K562 (cell line): ENCODE data around the gene LYRM1. TPM values are rescaled to one million over a fixed set of nuclear protein-coding genes. Genes with fewer than 3 reads are reported as not detected.

Experiments used
- ATAC-seq: fragments of 200-7000 bp; cut with Tn5 transposase; 3 replicates; pipeline ENCODE4 v1.9.1; 2020; ENCODE audit warnings: moderate library complexity
- BruUV-seq: library from RNA; stranded (reverse); fragments of 400-500 nt; replicated peaks from 2 replicates; lab custom pipeline; 2021; lab: Mats Ljungman, UMichigan
- CTCF ChIA-PET: fragments of 300-600 bp; formaldehyde crosslinking; extraction: SDS; loops from one replicate; lab custom pipeline; 2021; ENCODE audit warnings: low intra/inter-chr PET ratio; lab: Yijun Ruan, JAX
- POLR2A ChIA-PET: fragments of 300-600, 350-650 bp; sonication (Branson Sonifier 250); formaldehyde crosslinking; extraction: SDS; loops from one replicate; lab custom pipeline; 2021; ENCODE audit warnings: antibody characterized with exemption, inconsistent platforms; lab: Yijun Ruan, JAX
- DNase-seq, 4 experiments: peaks; one replicate each; pipeline versions ENCODE4 v3.0.0 to v3.0.0-alpha.2; 2011 to 2018; ENCODE audit warnings: low spot score in 3 of 4, mixed read lengths in 3 of 4; ENCODE audit errors: extremely low read depth in 1 of 4
- FAIRE-seq: peaks from 2 replicates; lab custom pipeline; 2011; peaks lifted over from hg19 to GRCh38; lab: Jason Lieb, UNC
- H2AFZ ChIP-seq: 2 replicates; pipeline ENCODE4 v1.6.0; 2011; ENCODE audit warnings: low read depth, low read length, control low read depth, inconsistent platforms
- H3K27ac ChIP-seq: fragments of 200-600 bp; 3 replicates; pipeline ENCODE4 v1.8.0; 2011; ENCODE audit warnings: low read depth, mild to moderate bottlenecking, control low read depth, inconsistent platforms, low read length, moderate library complexity, mixed read lengths; ENCODE audit errors: extremely low read depth
- H3K27me3 ChIP-seq, 2 experiments: fragments of 300-600 bp in 1 of 2; 2 replicates in 1 of 2; 3 replicates in 1 of 2; pipeline versions ENCODE4 v1.6.0 to v1.8.0; 2011; ENCODE audit warnings: inconsistent platforms in 2 of 2, low read length in 2 of 2, mild to moderate bottlenecking in 1 of 2, mixed read lengths in 1 of 2, moderate library complexity in 1 of 2; ENCODE audit not compliant: control insufficient read depth in 2 of 2, insufficient read depth in 2 of 2
- H3K36me3 ChIP-seq: fragments of 300-600 bp; 3 replicates; pipeline ENCODE4 v1.8.0; 2011; ENCODE audit warnings: mild to moderate bottlenecking, low read length, inconsistent platforms; ENCODE audit not compliant: control insufficient read depth, insufficient read depth
- H3K4me1 ChIP-seq, 2 experiments: fragments of 200-600 bp in 1 of 2; replicated peaks in 1 of 2; 2 replicates in 1 of 2; 3 replicates in 1 of 2; pipeline versions ENCODE4 v1.5.1 to v1.8.0; 2011; ENCODE audit warnings: inconsistent platforms in 2 of 2, low read length in 2 of 2, mild to moderate bottlenecking in 1 of 2, mixed read lengths in 1 of 2, moderate library complexity in 1 of 2; ENCODE audit not compliant: control insufficient read depth in 2 of 2, insufficient read depth in 2 of 2
- H3K4me2 ChIP-seq: 2 replicates; pipeline ENCODE4 v1.6.1; 2011; ENCODE audit warnings: low read length, control low read depth, inconsistent platforms, mixed read lengths; ENCODE audit not compliant: insufficient read depth
- H3K4me3 ChIP-seq: fragments of 200-600 bp; sonication (generic), shearing (Covaris generic); 2 replicates; pipeline ENCODE4 v1.5.1; 2016; ENCODE audit warnings: control low read depth, inconsistent platforms
- H3K79me2 ChIP-seq: fragments of 200-600 bp; 3 replicates; pipeline ENCODE4 v1.8.0; 2011; ENCODE audit warnings: low read length, inconsistent platforms; ENCODE audit not compliant: control insufficient read depth, insufficient read depth
- H3K9ac ChIP-seq, 2 experiments: 2 replicates each; pipeline versions ENCODE4 v1.6.0 to v1.6.1; 2011; ENCODE audit warnings: low read depth in 2 of 2, low read length in 2 of 2, control low read depth in 1 of 2, inconsistent platforms in 1 of 2, mild to moderate bottlenecking in 1 of 2, mixed read lengths in 1 of 2; ENCODE audit not compliant: insufficient read depth in 1 of 2
- H3K9me1 ChIP-seq: one replicate; pipeline ENCODE4 v1.6.0; 2011; ENCODE audit warnings: inconsistent platforms, mild to moderate bottlenecking, low read length, moderate library complexity; ENCODE audit not compliant: control insufficient read depth, insufficient read depth
- H3K9me3 ChIP-seq: replicated peaks from 2 replicates; pipeline ENCODE4 v1.5.1; 2011; ENCODE audit warnings: low read depth, low read length, inconsistent platforms; ENCODE audit not compliant: control insufficient read depth, insufficient read depth
- H4K20me1 ChIP-seq: replicated peaks from 2 replicates; pipeline ENCODE4 v1.6.1; 2011; ENCODE audit warnings: low read length, inconsistent platforms, mixed read lengths; ENCODE audit not compliant: control insufficient read depth, insufficient read depth
- CCAR2 ChIP-seq: fragments of 200-400 bp; formaldehyde crosslinking; IDR thresholded peaks from 2 replicates; pipeline ENCODE4 v1.6.1; 2017; ENCODE audit warnings: mild to moderate bottlenecking, low read depth, low read length
- CCNT2 ChIP-seq: IDR thresholded peaks from 2 replicates; pipeline ENCODE4 v1.6.1; 2011; ENCODE audit warnings: borderline replicate concordance, low read depth, mild to moderate bottlenecking, moderate library complexity, mixed read lengths, low read length; ENCODE audit not compliant: insufficient read length; ENCODE audit errors: extremely low read depth
- CXXC5 ChIP-seq: fragments of 250-450 bp; sonication (Bioruptor Pico); IDR thresholded peaks from 2 replicates; pipeline ENCODE4 v1.8.0; 2022; ENCODE audit warnings: inconsistent platforms, mild to moderate bottlenecking, moderate library complexity
- FOXJ3 ChIP-seq: sonication (generic); formaldehyde crosslinking; IDR thresholded peaks from 2 replicates; pipeline ENCODE4 v1.4.0; 2020; ENCODE audit warnings: mild to moderate bottlenecking, missing genetic modification reagents
- HIVEP1 ChIP-seq: fragments of 250-450 bp; sonication (Bioruptor Pico); IDR thresholded peaks from 2 replicates; pipeline ENCODE4 v1.4.0; 2020; ENCODE audit warnings: mild to moderate bottlenecking
- MEF2A ChIP-seq: IDR thresholded peaks from 2 replicates; pipeline ENCODE4 v1.6.1; 2011; ENCODE audit warnings: low read depth, mild to moderate bottlenecking, low read length, moderate library complexity; ENCODE audit not compliant: control insufficient read depth
- NCOA6 ChIP-seq: fragments of 450-650 bp; IDR thresholded peaks from 2 replicates; pipeline ENCODE4 v1.6.1; 2017; ENCODE audit warnings: mild to moderate bottlenecking
- OTX1 ChIP-seq: fragments of 450-650 bp; formaldehyde crosslinking; IDR thresholded peaks from 2 replicates; pipeline ENCODE4 v1.4.0; 2022; ENCODE audit warnings: mild to moderate bottlenecking
- POLR2H ChIP-seq: IDR thresholded peaks from 2 replicates; pipeline ENCODE4 v1.6.1; 2016; ENCODE audit warnings: missing genetic modification characterization, low read depth, mild to moderate bottlenecking, control low read depth, missing compliant biosample characterization, moderate library complexity
- RBM15 ChIP-seq: fragments of 200-400 bp; formaldehyde crosslinking; IDR thresholded peaks from 2 replicates; pipeline ENCODE4 v1.6.1; 2018; ENCODE audit warnings: mild to moderate bottlenecking, low read length, moderate library complexity; ENCODE audit not compliant: insufficient read depth
- RBM39 ChIP-seq: fragments of 200-400 bp; formaldehyde crosslinking; optimal IDR thresholded peaks from 2 replicates; pipeline ENCODE3; 2018; ENCODE audit warnings: low read depth, low read length
- RFX1 ChIP-seq: fragments of 450-650 bp; IDR thresholded peaks from 2 replicates; pipeline ENCODE4 v1.6.1; 2016; ENCODE audit warnings: mild to moderate bottlenecking, moderate library complexity
- TBP ChIP-seq: optimal IDR thresholded peaks from 2 replicates; pipeline ENCODE3; 2011; ENCODE audit warnings: low read depth, low read length, improper control_type of control experiment
- TFAM ChIP-seq: fragments of 250-450 bp; sonication (Bioruptor Pico); conservative IDR thresholded peaks from 2 replicates; pipeline ENCODE4 v1.5.0; 2021; ENCODE audit warnings: mild to moderate bottlenecking, moderate library complexity
- XRCC4 ChIP-seq: IDR thresholded peaks from one replicate; pipeline ENCODE4 v1.6.1; 2011; ENCODE audit not compliant: insufficient read depth, insufficient read length; ENCODE audit errors: extremely low read depth
- ZBTB1 ChIP-seq: sonication (generic); formaldehyde crosslinking; IDR thresholded peaks from 2 replicates; pipeline ENCODE4 v1.8.1; 2023; ENCODE audit warnings: missing genetic modification reagents, low read depth, mild to moderate bottlenecking, borderline replicate concordance
- ZNF146 ChIP-seq: IDR thresholded peaks from one replicate; pipeline ENCODE4 v1.6.1; 2018; ENCODE audit warnings: missing compliant biosample characterization; ENCODE audit not compliant: unreplicated experiment
- ZNF347 ChIP-seq: fragments of 450-650 bp; formaldehyde crosslinking; IDR thresholded peaks from 2 replicates; pipeline ENCODE4 v1.4.0; 2020; ENCODE audit warnings: low read depth, mild to moderate bottlenecking, moderate library complexity
- ZNF699 ChIP-seq: fragments of 250-450 bp; sonication (Bioruptor Pico); IDR thresholded peaks from 2 replicates; pipeline ENCODE4 v1.8.0; 2021; ENCODE audit warnings: mild to moderate bottlenecking, moderate library complexity; ENCODE audit not compliant: insufficient replicate concordance
- WGBS: fragments of 100-300 bp; shearing (Covaris generic); methylation state at CpG from one replicate; pipeline ENCODE4 v1.1.6; 2016; ENCODE audit warnings: low coverage, mixed read lengths; ENCODE audit not compliant: insufficient coverage; ENCODE audit errors: missing lambda C conversion rate; 5-methylcytosine and 5-hydroxymethylcytosine counted together
- in situ Hi-C: fragments of 300-500 bp; cut with MboI; formaldehyde crosslinking; loops from 4 replicates; pipeline ENCODE4 v1.15.0; 2018; ENCODE audit warnings: inconsistent platforms, mixed read lengths
- intact Hi-C: fragments of 100-400 bp; cut with micrococcal nuclease; formaldehyde crosslinking; loops from 2 replicates; pipeline ENCODE4 v1.14.2; 2022
- polyA plus RNA-seq, 8 experiments: library from polyadenylated mRNA; depleted of rRNA in 4 of 8; stranded (reverse) in 5 of 8; unstranded in 3 of 8; fragments of >200 nt; fragmentation: Nextera tagmentation in 2 of 8; fragmentation: Illumina TruSeq in 1 of 8; extraction: Ambion mirVana in 2 of 8; extraction: Trizol in 1 of 8; gene quantifications; 2 replicates each; pipeline versions ENCODE4 v1.2.1 to v1.2.3, GENCODE V29; 2011 to 2014; ENCODE audit warnings: inconsistent platforms in 1 of 8, missing spikeins in 1 of 8
- total RNA-seq, 7 experiments: library from RNA; depleted of rRNA in 6 of 7; stranded (reverse); fragments of >200 nt in 6 of 7; fragmentation: Illumina TruSeq in 2 of 7; extraction: Trizol in 2 of 7; gene quantifications; 2 replicates each; pipeline versions ENCODE4 v1.2.1 to v1.2.3, GENCODE V29; 2011 to 2021; ENCODE audit warnings: low replicate concordance in 1 of 7
- TF ChIP-seq, protein P1 (sequence below): sonication (generic); formaldehyde crosslinking; IDR thresholded peaks from 2 replicates; pipeline ENCODE4 v1.8.0; 2022; ENCODE audit warnings: mild to moderate bottlenecking, missing genetic modification reagents
- TF ChIP-seq, protein P2 (sequence below): fragments of 250-450 bp; sonication (Bioruptor Pico); IDR thresholded peaks from 2 replicates; pipeline ENCODE4 v1.8.0; 2021; ENCODE audit warnings: mild to moderate bottlenecking, moderate library complexity

The LYRM1 gene
- total and polyA plus RNA-seq, 9 of the 15 experiments (the other 6 are each of a cell fraction or from before 2014, with no cell fraction given): 17.5 to 44.1 (median 32.7) TPM

DNA sequence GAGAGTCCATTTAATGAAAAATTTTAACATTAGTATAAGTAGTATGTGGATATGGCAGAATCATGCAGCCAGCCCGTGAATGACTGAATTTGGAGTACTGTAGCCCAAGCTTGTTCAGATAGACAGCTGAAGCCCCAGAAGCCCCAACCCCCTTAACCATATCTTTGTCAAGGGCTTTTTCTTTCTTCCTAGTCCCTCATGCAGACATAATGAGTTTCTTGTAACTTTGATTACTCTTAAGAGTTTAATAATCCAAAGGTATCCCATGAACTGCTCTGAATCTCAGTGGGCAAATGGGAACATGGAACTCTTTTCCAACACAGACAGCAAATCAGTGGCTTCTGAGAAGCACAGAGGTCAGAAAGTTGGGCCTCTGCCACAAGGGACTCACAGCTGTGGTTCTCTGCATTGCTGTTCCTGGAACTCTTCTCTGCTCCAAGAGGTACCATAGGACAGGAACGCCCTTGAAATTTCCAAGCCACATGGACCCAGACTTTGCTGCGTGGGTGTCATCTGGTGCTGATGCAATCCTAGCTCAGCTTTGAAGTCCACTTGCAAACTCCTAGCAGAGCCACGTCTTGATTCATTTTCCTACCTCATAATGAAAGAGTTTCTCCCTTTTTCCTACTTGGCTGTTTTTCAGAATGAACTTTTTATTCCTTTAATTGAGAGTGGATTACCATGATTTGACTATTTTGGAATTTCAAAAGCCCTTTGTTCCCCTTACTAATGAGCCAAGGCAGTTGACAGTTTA is 18.1 kb downstream of the LYRM1 start:
- peaks cover 20 to 36% of the 10 kb centered on the region in 2 experiments for H3K4me1 ChIP-seq
- no peaks in the 10 kb centered on the region for H4K20me1 ChIP-seq
- POLR2A ChIA-PET: interaction anchor here (0.5 to 1.8 kb wide), 6 partner anchors 7 to 182 kb away, joined by 3 to 6 read pairs (median 4); no protein-coding TSS in a partner anchor
- no peaks in the 10 kb centered on the region for H3K79me2 ChIP-seq
- peak; percentile 81 for ATAC-seq
- H3K4me3 ChIP-seq: no peak overlapping the region
- in situ Hi-C loops (no loop called here), intact Hi-C loops (no loop called here)
- H3K9me1 ChIP-seq: no peaks in the 10 kb centered on the region
- peak overlapping the region; percentile 1 to 28; a peak in 3 of 4 replicates for H3K9ac ChIP-seq
- CTCF ChIA-PET: no interaction called here
- peak overlapping the region; percentile 39; the same call in 2 of the 3 replicates for H3K27ac ChIP-seq
- H3K36me3 ChIP-seq: no peaks in the 10 kb centered on the region
- no peaks in the 10 kb centered on the region for H3K9me3 ChIP-seq
- no TSS peak for BruUV-seq
- peak; percentile 95 for FAIRE-seq
- DNase-seq: peak; percentile 52 to 86 (median 64)
- peak overlapping the region; percentile 53 for H2AFZ ChIP-seq
- H3K4me2 ChIP-seq: no peak overlapping the region; the same call in 1 of the 2 replicates
- H3K27me3 ChIP-seq: no peaks in the 10 kb centered on the region
- WGBS: 3% methylated on average over 4 of the region's 4 CpGs
- TF ChIP-seq ZNF146 (CRISPR knock-in tag) (no peak), TBP (no peak), RBM15 (no peak), CXXC5 (CRISPR knock-in tag) (peak; percentile 83), ZBTB1 (CRISPR knock-in tag) (no peak), HIVEP1 (CRISPR knock-in tag) (no peak), NCOA6 (no peak), TFAM (no peak), ZNF347 (CRISPR knock-in tag) (no peak), CCAR2 (no peak), CCNT2 (no peak), ZNF699 (CRISPR knock-in tag) (no peak), MEF2A (no peak), OTX1 (CRISPR knock-in tag) (no peak), XRCC4 (no peak), RBM39 (no peak), POLR2H (tag) (no peak; the same call in none of the 2 replicates), FOXJ3 (no peak), RFX1 (no peak)
- TF ChIP-seq, protein P1, sequence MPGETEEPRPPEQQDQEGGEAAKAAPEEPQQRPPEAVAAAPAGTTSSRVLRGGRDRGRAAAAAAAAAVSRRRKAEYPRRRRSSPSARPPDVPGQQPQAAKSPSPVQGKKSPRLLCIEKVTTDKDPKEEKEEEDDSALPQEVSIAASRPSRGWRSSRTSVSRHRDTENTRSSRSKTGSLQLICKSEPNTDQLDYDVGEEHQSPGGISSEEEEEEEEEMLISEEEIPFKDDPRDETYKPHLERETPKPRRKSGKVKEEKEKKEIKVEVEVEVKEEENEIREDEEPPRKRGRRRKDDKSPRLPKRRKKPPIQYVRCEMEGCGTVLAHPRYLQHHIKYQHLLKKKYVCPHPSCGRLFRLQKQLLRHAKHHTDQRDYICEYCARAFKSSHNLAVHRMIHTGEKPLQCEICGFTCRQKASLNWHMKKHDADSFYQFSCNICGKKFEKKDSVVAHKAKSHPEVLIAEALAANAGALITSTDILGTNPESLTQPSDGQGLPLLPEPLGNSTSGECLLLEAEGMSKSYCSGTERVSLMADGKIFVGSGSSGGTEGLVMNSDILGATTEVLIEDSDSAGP: no peak
- TF ChIP-seq, protein P2, sequence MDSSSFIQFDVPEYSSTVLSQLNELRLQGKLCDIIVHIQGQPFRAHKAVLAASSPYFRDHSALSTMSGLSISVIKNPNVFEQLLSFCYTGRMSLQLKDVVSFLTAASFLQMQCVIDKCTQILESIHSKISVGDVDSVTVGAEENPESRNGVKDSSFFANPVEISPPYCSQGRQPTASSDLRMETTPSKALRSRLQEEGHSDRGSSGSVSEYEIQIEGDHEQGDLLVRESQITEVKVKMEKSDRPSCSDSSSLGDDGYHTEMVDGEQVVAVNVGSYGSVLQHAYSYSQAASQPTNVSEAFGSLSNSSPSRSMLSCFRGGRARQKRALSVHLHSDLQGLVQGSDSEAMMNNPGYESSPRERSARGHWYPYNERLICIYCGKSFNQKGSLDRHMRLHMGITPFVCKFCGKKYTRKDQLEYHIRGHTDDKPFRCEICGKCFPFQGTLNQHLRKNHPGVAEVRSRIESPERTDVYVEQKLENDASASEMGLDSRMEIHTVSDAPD (CRISPR knock-in tag): no peak
